Naive thymus-derived CD8-positive, alpha-beta T cell (primary cell): Measurements from ENCODE around the gene HOMER2. TPM values are rescaled to one million over a fixed set of nuclear protein-coding genes. Genes with fewer than 3 reads are reported as not detected.
"Not testable (repeated sequence)": the region's sequence is repeated elsewhere in the genome, so short reads cannot be mapped to it uniquely, and the experiment has no call there.

Experiments
- ATAC-seq, 2 donors: fragments of 150-1000 bp; cut with Tn5 transposase in 1 of 2; sonication (Bioruptor Pico), chemical (Tn5 transposase) in 1 of 2; 1 replicate in 1 of 2; 2 replicates in 1 of 2; pipeline ENCODE4 v1.10.0; 2021; ENCODE audit warnings: mild to moderate bottlenecking in 2 of 2, moderate library complexity in 2 of 2
- POLR2A ChIA-PET: fragments of 350-600 bp; sonication (Branson Sonifier 250); formaldehyde crosslinking; loops from one replicate; lab custom pipeline; 2021; ENCODE audit warnings: antibody characterized with exemption; lab: Charles Lee
- DNase-seq, 10 donors: peaks; one replicate each; pipeline versions ENCODE4 v3.0.0 to v3.0.0-alpha.2; 2020 to 2022
- H3K27ac Mint-ChIP-seq, 10 donors: one replicate each; pipeline ENCODE4 v1.8.0; 2020 to 2022; ENCODE audit warnings: mild to moderate bottlenecking in 10 of 10, mixed read lengths in 10 of 10, moderate library complexity in 4 of 10, inconsistent platforms in 1 of 10
- H3K27me3 Mint-ChIP-seq, 5 donors: one replicate each; pipeline ENCODE4 v1.8.0; 2021 to 2022; ENCODE audit warnings: mixed read lengths in 5 of 5
- H3K36me3 Mint-ChIP-seq, 3 donors: one replicate each; pipeline ENCODE4 v1.8.0; 2020 to 2022; ENCODE audit warnings: mixed read lengths in 3 of 3, mild to moderate bottlenecking in 2 of 3, inconsistent platforms in 1 of 3
- H3K4me1 Mint-ChIP-seq, 4 donors: one replicate each; pipeline ENCODE4 v1.8.0; 2021 to 2022; ENCODE audit warnings: mixed read lengths in 4 of 4
- H3K4me3 Mint-ChIP-seq, 10 donors: one replicate each; pipeline ENCODE4 v1.8.0; 2020 to 2022; ENCODE audit warnings: mild to moderate bottlenecking in 10 of 10, mixed read lengths in 10 of 10, moderate library complexity in 6 of 10, inconsistent platforms in 1 of 10
- H3K9me3 Mint-ChIP-seq, 9 donors: one replicate each; pipeline ENCODE4 v1.8.0; 2020 to 2022; ENCODE audit warnings: mixed read lengths in 9 of 9, mild to moderate bottlenecking in 3 of 9, inconsistent platforms in 1 of 9, moderate library complexity in 1 of 9
- polyA plus RNA-seq, 3 donors: library from polyadenylated mRNA; unstranded; fragments of 300-500 nt; fragmentation: Illumina TruSeq; gene quantifications; one replicate each; pipeline ENCODE4 v1.2.3, GENCODE V29; 2021
- total RNA-seq, 8 experiments: library from RNA in 2 of 8; stranded (reverse) in 2 of 8; gene quantifications; one replicate each; pipeline ENCODE4 v1.2.3 and lab custom pipeline; 2021 to 2026

The HOMER2 gene
- total and polyA plus RNA-seq, 5 experiments from 2014 or later, result 0.23 to 6.2 (median 3.1) TPM

- POLR2A ChIA-PET, result no interaction called here
- DNase-seq (no peak), ATAC-seq (no peak)
- no peak overlapping the region for H3K4me3 Mint-ChIP-seq
- no peaks in the 10 kb centered on the region for H3K9me3 Mint-ChIP-seq
- peaks cover 0 to 3% (median 0%) of the 10 kb centered on the region in 5 donors for H3K27me3 Mint-ChIP-seq
- H3K4me1 Mint-ChIP-seq, result no peaks in the 10 kb centered on the region
- peak overlapping the region in 3 of 10 donors; percentile 22 to 45 (median 23) for H3K27ac Mint-ChIP-seq
- no peaks in the 10 kb centered on the region for H3K36me3 Mint-ChIP-seq
Observed at GRCh38 chr15:82901114-82901805, 51.3 kb downstream of the HOMER2 start.

DNA sequence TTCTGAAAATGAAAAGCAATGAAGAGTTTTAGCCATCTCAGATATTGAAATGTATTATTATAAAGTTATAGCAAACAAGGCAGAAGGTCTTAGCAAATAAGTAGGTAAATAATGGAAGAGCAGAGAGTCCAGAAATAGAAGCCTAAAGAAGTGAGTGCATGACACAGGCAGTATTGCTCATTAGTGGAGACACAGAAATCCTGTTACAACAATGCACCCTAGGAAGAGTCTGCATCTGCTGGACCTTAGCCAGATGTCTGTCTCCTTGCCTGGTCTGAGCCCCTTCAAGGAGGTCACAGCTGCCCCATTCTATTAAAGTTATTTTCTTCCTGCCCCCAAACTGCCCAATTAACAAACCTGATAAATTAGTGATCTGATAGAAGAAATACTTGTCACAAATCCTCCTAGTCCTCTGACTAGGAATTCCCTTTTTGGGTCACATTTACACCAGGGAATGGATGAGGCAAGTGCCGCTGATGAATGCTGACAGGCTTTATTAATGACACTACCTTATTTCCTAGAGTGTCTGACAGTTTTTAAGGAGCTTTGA lies 51.9 kb downstream of the HOMER2 start:
- DNase-seq (no peak), ATAC-seq (no peak)
- Mint-ChIP-seq H3K4me3 (no peak overlapping the region), H3K27me3 (no peaks in the 10 kb centered on the region), H3K4me1 (no peaks in the 10 kb centered on the region), H3K27ac (peak overlapping the region in 1 of 10 donors; percentile 23), H3K9me3 (no peaks in the 10 kb centered on the region), H3K36me3 (no peaks in the 10 kb centered on the region)
- POLR2A ChIA-PET, result no interaction called here

DNA sequence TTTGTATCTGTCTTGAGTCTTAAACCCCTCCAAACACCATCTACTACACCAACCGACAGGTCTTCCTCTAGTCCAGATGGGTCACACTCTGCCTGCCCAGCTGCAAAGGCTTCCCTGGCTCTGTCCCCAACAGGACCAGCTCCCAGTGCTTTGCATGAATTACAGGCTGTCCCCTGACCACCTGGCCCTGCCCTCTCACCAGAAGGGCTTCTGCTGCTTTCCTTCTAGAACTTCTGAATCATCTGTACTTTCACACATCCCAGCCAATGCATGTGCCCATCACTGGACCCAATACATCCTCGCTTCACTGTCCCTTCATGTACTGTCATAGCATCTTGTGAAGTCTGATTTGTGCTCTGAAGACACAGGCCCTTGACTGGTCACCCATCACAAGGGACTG lies 53.6 kb downstream of the HOMER2 start:
- Mint-ChIP-seq H3K27me3 (peaks cover 0 to 1% (median 0%) of the 10 kb centered on the region in 5 donors), H3K4me1 (no peaks in the 10 kb centered on the region), H3K4me3 (no peak overlapping the region), H3K9me3 (no peaks in the 10 kb centered on the region), H3K36me3 (no peaks in the 10 kb centered on the region), H3K27ac (no peak overlapping the region)
- no peak for DNase-seq
- no peak for ATAC-seq
- POLR2A ChIA-PET, result no interaction called here

DNA sequence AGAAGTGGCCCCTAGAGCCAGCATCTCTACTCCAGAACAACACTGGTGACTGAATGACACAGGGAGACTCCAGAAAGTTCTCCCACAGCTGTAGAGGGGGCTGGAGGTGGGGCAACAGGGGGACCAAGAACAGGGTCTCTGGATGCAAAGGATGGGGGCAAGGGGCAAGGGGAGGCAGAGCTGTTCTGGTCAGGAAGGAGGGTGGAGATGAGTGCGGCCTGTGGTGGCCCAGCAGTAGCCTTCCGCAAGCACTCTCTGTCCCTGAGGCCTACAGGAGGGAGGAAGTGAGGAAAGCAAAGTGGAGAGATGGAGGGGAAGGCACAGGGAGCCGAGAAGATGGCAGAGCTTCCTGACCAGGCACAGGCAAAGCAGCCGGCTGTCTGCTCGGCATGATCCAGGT lies 56.5 kb downstream of the HOMER2 start:
- no peaks in the 10 kb centered on the region for H3K36me3 Mint-ChIP-seq
- H3K9me3 Mint-ChIP-seq, result no peaks in the 10 kb centered on the region
- POLR2A ChIA-PET, result no interaction called here
- DNase-seq (no peak), ATAC-seq (no peak)
- peaks cover 0 to 3% (median 0%) of the 10 kb centered on the region in 5 donors for H3K27me3 Mint-ChIP-seq
- H3K4me3 Mint-ChIP-seq, result no peak overlapping the region
- H3K4me1 Mint-ChIP-seq, result no peaks in the 10 kb centered on the region
- H3K27ac Mint-ChIP-seq, result no peak overlapping the region

DNA sequence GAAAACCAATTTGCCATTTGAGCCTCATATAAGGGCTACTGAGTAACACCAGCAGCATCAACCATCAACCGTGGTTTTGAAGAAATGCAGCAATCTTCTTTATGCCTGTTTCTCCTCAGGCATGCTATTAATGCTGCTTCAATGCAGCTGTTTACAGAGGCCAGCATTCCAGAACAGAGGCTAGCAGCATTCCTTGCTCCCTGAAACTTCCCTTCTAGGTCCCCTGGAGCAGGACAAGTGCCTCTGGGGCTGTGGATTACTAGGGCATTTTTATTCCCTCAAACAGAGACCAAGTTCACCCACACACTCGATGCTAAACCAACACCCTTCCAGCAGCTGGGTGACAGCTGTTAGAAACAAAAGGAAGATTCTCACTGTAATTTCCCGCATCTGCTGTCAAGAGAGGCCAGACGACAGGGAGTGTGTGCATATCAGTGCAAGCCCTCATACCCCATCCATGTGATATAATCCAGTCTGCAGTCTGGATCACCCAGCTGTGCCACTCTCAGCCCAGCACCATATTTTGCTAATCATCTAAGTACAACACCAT lies 57.5 kb downstream of the HOMER2 start:
- H3K4me3 Mint-ChIP-seq, result no peak overlapping the region
- ATAC-seq (no peak), DNase-seq (no peak)
- peaks cover 0 to 3% (median 0%) of the 10 kb centered on the region in 5 donors for H3K27me3 Mint-ChIP-seq
- POLR2A ChIA-PET, result no interaction called here
- H3K27ac Mint-ChIP-seq, result no peak overlapping the region
- H3K4me1 Mint-ChIP-seq, result no peaks in the 10 kb centered on the region
- H3K9me3 Mint-ChIP-seq, result no peaks in the 10 kb centered on the region
- H3K36me3 Mint-ChIP-seq, result no peaks in the 10 kb centered on the region

GRCh38 chr15:82893473-82893872 lies 59.0 kb downstream of the HOMER2 start:
- H3K36me3 Mint-ChIP-seq, ATAC-seq, H3K27ac Mint-ChIP-seq, H3K27me3 Mint-ChIP-seq, H3K9me3 Mint-ChIP-seq, H3K4me3 Mint-ChIP-seq, DNase-seq, H3K4me1 Mint-ChIP-seq: not testable (repeated sequence)
- POLR2A ChIA-PET, result interaction anchor here (0.7 kb wide), 1 partner anchor 315 kb away, joined by 3 read pairs; no protein-coding TSS in a partner anchor

DNA sequence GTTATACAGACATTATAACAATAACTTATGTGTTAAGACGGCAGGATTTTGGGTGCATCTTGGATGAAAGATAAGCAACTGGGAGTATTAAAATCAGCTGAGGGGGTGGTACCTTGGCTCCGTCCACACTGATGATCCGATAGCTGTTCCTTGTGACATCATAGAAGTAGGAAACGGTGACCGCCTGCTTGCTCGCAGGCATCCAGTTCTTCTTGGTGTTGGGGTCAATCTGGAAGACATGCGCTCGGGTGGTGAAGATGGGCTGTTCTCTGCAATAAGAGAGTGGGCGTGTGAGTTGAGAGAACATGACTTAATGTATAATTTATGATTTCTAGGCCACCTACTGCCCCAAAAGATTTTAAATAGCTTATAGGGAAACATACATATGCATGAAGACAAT lies 59.9 kb downstream of the HOMER2 start:
- Mint-ChIP-seq H3K36me3 (peaks cover 0 to 3% (median 0%) of the 10 kb centered on the region in 3 donors), H3K4me3 (no peak overlapping the region), H3K27me3 (peaks cover 0 to 3% (median 0%) of the 10 kb centered on the region in 5 donors), H3K4me1 (no peaks in the 10 kb centered on the region), H3K9me3 (no peaks in the 10 kb centered on the region), H3K27ac (no peak overlapping the region)
- POLR2A ChIA-PET, result no interaction called here
- ATAC-seq (no peak), DNase-seq (no peak)

GRCh38 chr15:82890995-82891390 lies 61.5 kb downstream of the HOMER2 start:
- peaks cover 0 to 3% (median 0%) of the 10 kb centered on the region in 3 donors for H3K36me3 Mint-ChIP-seq
- POLR2A ChIA-PET, result no interaction called here
- no peaks in the 10 kb centered on the region for H3K4me1 Mint-ChIP-seq
- H3K9me3 Mint-ChIP-seq, result no peaks in the 10 kb centered on the region
- DNase-seq (no peak), ATAC-seq (no peak)
- H3K27ac Mint-ChIP-seq, result no peak overlapping the region
- no peak overlapping the region for H3K4me3 Mint-ChIP-seq
- H3K27me3 Mint-ChIP-seq, result peaks cover 0 to 3% (median 0%) of the 10 kb centered on the region in 5 donors

GRCh38 chr15:82890338-82890994 lies 62.1 kb downstream of the HOMER2 start:
- Mint-ChIP-seq H3K27ac (no peak overlapping the region), H3K36me3 (peaks cover 0 to 3% (median 0%) of the 10 kb centered on the region in 3 donors), H3K4me3 (no peak overlapping the region), H3K9me3 (no peaks in the 10 kb centered on the region), H3K27me3 (peaks cover 0 to 3% (median 0%) of the 10 kb centered on the region in 5 donors), H3K4me1 (no peaks in the 10 kb centered on the region)
- POLR2A ChIA-PET, result no interaction called here
- DNase-seq (no peak), ATAC-seq (no peak)

- no peaks in the 10 kb centered on the region for H3K36me3 Mint-ChIP-seq
- POLR2A ChIA-PET, result interaction anchor here (0.5 kb wide), 1 partner anchor 140 kb away, joined by 3 read pairs; no protein-coding TSS in a partner anchor
- DNase-seq (no peak), ATAC-seq (no peak)
- no peak overlapping the region for H3K4me3 Mint-ChIP-seq
- H3K4me1 Mint-ChIP-seq, result peaks cover 0 to 2% (median 0%) of the 10 kb centered on the region in 4 donors
- peaks cover 0 to 3% (median 0%) of the 10 kb centered on the region in 9 donors for H3K9me3 Mint-ChIP-seq
- no peaks in the 10 kb centered on the region for H3K27me3 Mint-ChIP-seq
- no peak overlapping the region for H3K27ac Mint-ChIP-seq
Observed at GRCh38 chr15:82882273-82882928, 70.1 kb downstream of the HOMER2 start.

GRCh38 chr15:82881747-82882146 lies 70.8 kb downstream of the HOMER2 start:
- H3K4me3 Mint-ChIP-seq, result no peak overlapping the region
- POLR2A ChIA-PET, result interaction anchor here (0.5 kb wide), 1 partner anchor 140 kb away, joined by 3 read pairs; no protein-coding TSS in a partner anchor
- ATAC-seq, result no peak
- H3K27ac Mint-ChIP-seq, result no peak overlapping the region
- H3K4me1 Mint-ChIP-seq, result peaks cover 0 to 2% (median 0%) of the 10 kb centered on the region in 4 donors
- H3K9me3 Mint-ChIP-seq, result peaks cover 0 to 3% (median 0%) of the 10 kb centered on the region in 9 donors
- no peak for DNase-seq
- H3K36me3 Mint-ChIP-seq, result no peaks in the 10 kb centered on the region
- H3K27me3 Mint-ChIP-seq, result no peaks in the 10 kb centered on the region

- POLR2A ChIA-PET, result no interaction called here
- Mint-ChIP-seq H3K9me3 (peaks cover 0 to 3% (median 0%) of the 10 kb centered on the region in 9 donors), H3K4me1 (peaks cover 0 to 2% (median 0%) of the 10 kb centered on the region in 4 donors), H3K36me3 (no peaks in the 10 kb centered on the region), H3K27me3 (no peaks in the 10 kb centered on the region), H3K27ac (no peak overlapping the region), H3K4me3 (no peak overlapping the region)
- no peak for DNase-seq
- no peak for ATAC-seq
Observed at GRCh38 chr15:82880704-82881103, 71.8 kb downstream of the HOMER2 start.
